Middle frontal gyrus (tissue), 1 donor: Measurements from ENCODE around the gene ZBED4.

Experiments
- DNase-seq: peaks from one replicate; pipeline ENCODE4 v3.0.0-alpha.2; 2015; ENCODE audit warnings: low spot score; ENCODE audit errors: extremely low spot score

Gene ZBED4

GRCh38 chr22:49877642-49878041 lies 24.0 kb downstream of the ZBED4 start:
- no peak for DNase-seq

GRCh38 chr22:49878206-49878605 lies 24.6 kb downstream of the ZBED4 start:
- no peak for DNase-seq

- DNase-seq: no peak
These were observed 26.2 kb downstream of the ZBED4 start for GRCh38 chr22:49879871-49880270.

- DNase-seq: no peak
These were observed 26.6 kb downstream of the ZBED4 start for GRCh38 chr22:49880281-49880680.

- DNase-seq: no peak
These were observed 28.2 kb downstream of the ZBED4 start for GRCh38 chr22:49881856-49882255.

- DNase-seq: no peak
These were observed 29.1 kb downstream of the ZBED4 start for GRCh38 chr22:49882519-49883293.

GRCh38 chr22:49883294-49883640 lies 29.6 kb downstream of the ZBED4 start:
- no peak for DNase-seq

GRCh38 chr22:49884075-49884474 lies 30.4 kb downstream of the ZBED4 start:
- DNase-seq: no peak

GRCh38 chr22:49884503-49885260 lies 31.0 kb downstream of the ZBED4 start:
- DNase-seq: no peak

GRCh38 chr22:49885281-49885680 lies 31.6 kb downstream of the ZBED4 start:
- DNase-seq: no peak

- no peak for DNase-seq
These were observed 32.2 kb downstream of the ZBED4 start for GRCh38 chr22:49885881-49886280.

GRCh38 chr22:49886346-49887063 lies 32.9 kb downstream of the ZBED4 start:
- no peak for DNase-seq

GRCh38 chr22:49887064-49887451 lies 33.4 kb downstream of the ZBED4 start:
- DNase-seq: no peak

GRCh38 chr22:49887702-49888101 lies 34.1 kb downstream of the ZBED4 start:
- no peak for DNase-seq

GRCh38 chr22:49889071-49889470 lies 35.4 kb downstream of the ZBED4 start:
- DNase-seq: no peak

GRCh38 chr22:49892226-49892899 lies 38.7 kb downstream of the ZBED4 start:
- peak; percentile 15 for DNase-seq

- no peak for DNase-seq
These were observed 39.4 kb downstream of the ZBED4 start for GRCh38 chr22:49893025-49893424.

GRCh38 chr22:49894322-49895054 lies 40.8 kb downstream of the ZBED4 start:
- DNase-seq: no peak

- DNase-seq: no peak
These were observed 42.6 kb downstream of the ZBED4 start for GRCh38 chr22:49896201-49896600.

- no peak for DNase-seq
These were observed 43.5 kb downstream of the ZBED4 start for GRCh38 chr22:49897015-49897684.
